BLaER1 treated with 17β-estradiol and CSF1 and Interleukin-3, amounts not matched to agents 10 nM and 100 nM (cell line): ENCODE measurements around the gene WASF3.

ENCODE experiments used
- H3K27ac ChIP-seq, 11 experiments: shearing (Covaris generic); formaldehyde crosslinking; 2 replicates each; pipeline ENCODE4 v1.8.1; 2022
- H3K27me3 ChIP-seq, 11 experiments: shearing (Covaris generic); formaldehyde crosslinking; 2 replicates each; pipeline ENCODE4 v1.8.1; 2022
- H3K36me3 ChIP-seq, 11 experiments: shearing (Covaris generic); formaldehyde crosslinking; 2 replicates each; pipeline ENCODE4 v1.8.1; 2022
- H3K4me1 ChIP-seq, 10 experiments: shearing (Covaris generic); formaldehyde crosslinking; 2 replicates each; pipeline ENCODE4 v1.8.1; 2022
- H3K4me2 ChIP-seq, 11 experiments: shearing (Covaris generic); formaldehyde crosslinking; 2 replicates each; pipeline ENCODE4 v1.8.1; 2022
- H3K4me3 ChIP-seq, 10 experiments: shearing (Covaris generic); formaldehyde crosslinking; 2 replicates each; pipeline ENCODE4 v1.8.1; 2022
- H3K9ac ChIP-seq, 11 experiments: shearing (Covaris generic); formaldehyde crosslinking; 2 replicates each; pipeline ENCODE4 v1.8.1; 2022
- H3K9me3 ChIP-seq, 11 experiments: shearing (Covaris generic); formaldehyde crosslinking; replicated peaks in 1 of 11; 2 replicates each; pipeline ENCODE4 v1.8.1; 2022
- H4K20me1 ChIP-seq, 11 experiments: shearing (Covaris generic); formaldehyde crosslinking; 2 replicates each; pipeline ENCODE4 v1.8.1; 2022
- Cebpa-rat ChIP-seq, 11 experiments: shearing (Covaris generic); IDR thresholded peaks; 2 replicates each; pipeline ENCODE4 v1.8.1; 2022

Gene WASF3

GRCh38 chr13:26707122-26708006, 149.9 kb downstream of the WASF3 start:
- Histone ChIP-seq H3K36me3 (no peaks in the 10 kb centered on the region), H3K9ac (no peak overlapping the region), H3K27me3 (no peaks in the 10 kb centered on the region), H3K27ac (no peak overlapping the region), H3K4me2 (no peak overlapping the region), H3K9me3 (peaks cover 0 to 13% (median 5%) of the 10 kb centered on the region in 11 experiments; a peak in 9 of 22 replicates), H3K4me3 (no peak overlapping the region), H3K4me1 (peaks cover 0 to 12% (median 0%) of the 10 kb centered on the region in 10 experiments; a peak in 5 of 20 replicates), H4K20me1 (peaks cover 0 to 7% (median 0%) of the 10 kb centered on the region in 11 experiments; a peak in 1 of 22 replicates)
- no peak for TF ChIP-seq Cebpa-rat (IDR thresholded peaks at IDR 0.05)

GRCh38 chr13:26708007-26708297, 150.5 kb downstream of the WASF3 start:
- peaks cover 0 to 12% (median 0%) of the 10 kb centered on the region in 10 experiments; a peak in 5 of 20 replicates for H3K4me1 ChIP-seq
- no peak for TF ChIP-seq Cebpa-rat (IDR thresholded peaks at IDR 0.05)
- no peaks in the 10 kb centered on the region for H3K27me3 ChIP-seq
- H3K4me2 ChIP-seq: no peak overlapping the region
- peaks cover 0 to 7% (median 0%) of the 10 kb centered on the region in 11 experiments; a peak in 1 of 22 replicates for H4K20me1 ChIP-seq
- no peaks in the 10 kb centered on the region for H3K36me3 ChIP-seq
- H3K9ac ChIP-seq: no peak overlapping the region
- no peak overlapping the region for H3K4me3 ChIP-seq
- H3K27ac ChIP-seq: no peak overlapping the region
- peaks cover 3 to 13% (median 7%) of the 10 kb centered on the region in 11 experiments; a peak in 15 of 22 replicates for H3K9me3 ChIP-seq

GRCh38 chr13:26709461-26709860, 152.0 kb downstream of the WASF3 start:
- H3K27ac ChIP-seq: no peak overlapping the region
- 0 out of 22 replicates have a peak overlapping the region, but pooled peaks of 2 of the 11 experiments have one; percentile 18 to 29 for H3K4me2 ChIP-seq
- H3K9ac ChIP-seq: no peak overlapping the region
- no peak overlapping the region for H3K4me3 ChIP-seq
- peaks cover 0 to 19% (median 10%) of the 10 kb centered on the region in 11 experiments; a peak in 14 of 22 replicates for H3K9me3 ChIP-seq
- no peak for TF ChIP-seq Cebpa-rat (IDR thresholded peaks at IDR 0.05)
- H3K36me3 ChIP-seq: no peaks in the 10 kb centered on the region
- no peaks in the 10 kb centered on the region for H3K27me3 ChIP-seq
- H3K4me1 ChIP-seq: peaks cover 0 to 12% (median 0%) of the 10 kb centered on the region in 10 experiments; a peak in 5 of 20 replicates
- peaks cover 0 to 7% (median 0%) of the 10 kb centered on the region in 11 experiments; a peak in 1 of 22 replicates for H4K20me1 ChIP-seq

GRCh38 chr13:26710166-26710565, 152.7 kb downstream of the WASF3 start:
- Histone ChIP-seq H3K9me3 (peaks cover 0 to 20% (median 10%) of the 10 kb centered on the region in 11 experiments; a peak in 14 of 22 replicates), H3K4me3 (no peak overlapping the region), H3K4me2 (peak overlapping the region in 5 of 11 experiments; percentile 4 to 29 (median 18); a peak in 5 of 22 replicates), H3K36me3 (no peaks in the 10 kb centered on the region), H3K4me1 (peaks cover 0 to 12% (median 0%) of the 10 kb centered on the region in 10 experiments; a peak in 5 of 20 replicates), H3K27me3 (no peaks in the 10 kb centered on the region), H3K9ac (no peak overlapping the region), H3K27ac (no peak overlapping the region), H4K20me1 (peaks cover 0 to 7% (median 0%) of the 10 kb centered on the region in 11 experiments; a peak in 1 of 22 replicates)
- no peak for TF ChIP-seq Cebpa-rat (IDR thresholded peaks at IDR 0.05)

- H3K4me3 ChIP-seq: no peak overlapping the region
- H3K9me3 ChIP-seq: peaks cover 0 to 20% (median 10%) of the 10 kb centered on the region in 11 experiments; a peak in 14 of 22 replicates
- H3K4me1 ChIP-seq: peaks cover 0 to 12% (median 0%) of the 10 kb centered on the region in 10 experiments; a peak in 5 of 20 replicates
- H3K9ac ChIP-seq: no peak overlapping the region
- no peaks in the 10 kb centered on the region for H3K36me3 ChIP-seq
- no peak overlapping the region for H3K27ac ChIP-seq
- H4K20me1 ChIP-seq: peaks cover 0 to 7% (median 0%) of the 10 kb centered on the region in 11 experiments; a peak in 1 of 22 replicates
- H3K4me2 ChIP-seq: no peak overlapping the region
- TF ChIP-seq Cebpa-rat (IDR thresholded peaks at IDR 0.05): no peak
- no peaks in the 10 kb centered on the region for H3K27me3 ChIP-seq
These were observed 153.7 kb downstream of the WASF3 start for GRCh38 chr13:26711211-26711610.

GRCh38 chr13:26713341-26713740, 155.9 kb downstream of the WASF3 start:
- peaks cover 0 to 20% (median 10%) of the 10 kb centered on the region in 11 experiments; a peak in 14 of 22 replicates for H3K9me3 ChIP-seq

GRCh38 chr13:26716984-26717383, 159.5 kb downstream of the WASF3 start:
- Histone ChIP-seq H3K4me2 (no peak overlapping the region), H3K9ac (no peak overlapping the region), H3K4me1 (peaks cover 24 to 32% (median 29%) of the 10 kb centered on the region in 10 experiments), H3K36me3 (no peaks in the 10 kb centered on the region), H3K27ac (no peak overlapping the region), H3K27me3 (no peaks in the 10 kb centered on the region), H4K20me1 (no peaks in the 10 kb centered on the region), H3K4me3 (no peak overlapping the region), H3K9me3 (peaks cover 0 to 17% (median 10%) of the 10 kb centered on the region in 11 experiments; a peak in 14 of 22 replicates)
- TF ChIP-seq Cebpa-rat (IDR thresholded peaks at IDR 0.05): no peak

More at GRCh38 chr13:26713341-26713740, 155.9 kb downstream of the WASF3 start:
- Histone ChIP-seq H3K4me1 (peaks cover 0 to 12% (median 0%) of the 10 kb centered on the region in 10 experiments; a peak in 5 of 20 replicates), H3K27ac (no peak overlapping the region), H3K4me3 (no peak overlapping the region), H4K20me1 (no peaks in the 10 kb centered on the region), H3K4me2 (no peak overlapping the region), H3K9ac (no peak overlapping the region), H3K27me3 (no peaks in the 10 kb centered on the region), H3K36me3 (no peaks in the 10 kb centered on the region)
- no peak for TF ChIP-seq Cebpa-rat (IDR thresholded peaks at IDR 0.05)

- Histone ChIP-seq H3K27me3 (no peaks in the 10 kb centered on the region), H3K4me3 (no peak overlapping the region), H3K9me3 (peaks cover 0 to 10% (median 5%) of the 10 kb centered on the region in 11 experiments; a peak in 9 of 22 replicates), H3K4me1 (peaks cover 30 to 41% (median 38%) of the 10 kb centered on the region in 10 experiments), H3K27ac (no peak overlapping the region), H3K4me2 (no peak overlapping the region), H4K20me1 (no peaks in the 10 kb centered on the region), H3K9ac (no peak overlapping the region), H3K36me3 (no peaks in the 10 kb centered on the region)
- TF ChIP-seq Cebpa-rat (IDR thresholded peaks at IDR 0.05): no peak
These were observed 160.7 kb downstream of the WASF3 start for GRCh38 chr13:26718146-26718545.

- H3K36me3 ChIP-seq: no peaks in the 10 kb centered on the region
- H4K20me1 ChIP-seq: no peaks in the 10 kb centered on the region
- H3K4me2 ChIP-seq: peak overlapping the region; percentile 5 to 42 (median 29); a peak in 14 of 22 replicates
- peaks cover 0 to 10% (median 4%) of the 10 kb centered on the region in 11 experiments; a peak in 7 of 22 replicates for H3K9me3 ChIP-seq
- no peak for TF ChIP-seq Cebpa-rat (IDR thresholded peaks at IDR 0.05)
- H3K4me3 ChIP-seq: no peak overlapping the region
- no peaks in the 10 kb centered on the region for H3K27me3 ChIP-seq
- peaks cover 30 to 41% (median 38%) of the 10 kb centered on the region in 10 experiments for H3K4me1 ChIP-seq
- H3K27ac ChIP-seq: no peak overlapping the region
- H3K9ac ChIP-seq: no peak overlapping the region
These were observed 161.4 kb downstream of the WASF3 start for GRCh38 chr13:26718872-26719271.
